Fibroblast of lung (primary cell): ENCODE measurements around the gene GSG1L. TPM values are rescaled to one million over a fixed set of nuclear protein-coding genes. Genes with fewer than 3 reads are reported as not detected.

ENCODE experiments used
- DNase-seq, 2 donors: peaks; one replicate each; pipeline versions ENCODE4 v3.0.0 to v3.0.0-alpha.2; 2010; ENCODE audit warnings: low read depth in 2 of 2
- H2AFZ ChIP-seq: 2 replicates; pipeline ENCODE4 v1.5.1; 2012; ENCODE audit warnings: low read length, control low read depth, inconsistent platforms
- H3K27ac ChIP-seq: 2 replicates; pipeline ENCODE4 v1.5.1; 2011; ENCODE audit warnings: low read length, control low read depth; ENCODE audit not compliant: insufficient read depth
- H3K27me3 ChIP-seq: 2 replicates; pipeline ENCODE4 v1.5.1; 2011; ENCODE audit warnings: mild to moderate bottlenecking, low read length; ENCODE audit not compliant: control insufficient read depth, insufficient read depth
- H3K36me3 ChIP-seq: 2 replicates; pipeline ENCODE4 v1.5.1; 2011; ENCODE audit warnings: low read length; ENCODE audit not compliant: control insufficient read depth, insufficient read depth
- H3K4me1 ChIP-seq: 2 replicates; pipeline ENCODE4 v1.5.1; 2011; ENCODE audit warnings: low read length; ENCODE audit not compliant: control insufficient read depth, insufficient read depth; ENCODE audit errors: extremely low read depth
- H3K4me2 ChIP-seq: 2 replicates; pipeline ENCODE4 v1.5.1; 2011; ENCODE audit warnings: low read length, control low read depth; ENCODE audit not compliant: insufficient read depth; ENCODE audit errors: extremely low read depth
- H3K4me3 ChIP-seq, 4 experiments: fragments of 200-600 bp in 1 of 4; sonication (generic) in 1 of 4; replicated peaks in 1 of 4; 2 replicates each; pipeline ENCODE4 v1.5.1; 2011 to 2016; ENCODE audit warnings: low read length in 4 of 4, low read depth in 3 of 4, mild to moderate bottlenecking in 3 of 4, control low read depth in 2 of 4, inconsistent platforms in 1 of 4, mixed read lengths in 1 of 4; ENCODE audit not compliant: insufficient read depth in 1 of 4; ENCODE audit errors: control extremely low read depth in 1 of 4
- H3K79me2 ChIP-seq: 2 replicates; pipeline ENCODE4 v1.5.1; 2012; ENCODE audit warnings: mild to moderate bottlenecking, low read length, inconsistent platforms; ENCODE audit not compliant: control insufficient read depth, insufficient read depth
- H3K9ac ChIP-seq: 2 replicates; pipeline ENCODE4 v1.5.1; 2011; ENCODE audit warnings: mild to moderate bottlenecking, low read length, control low read depth; ENCODE audit not compliant: insufficient read depth
- H3K9me3 ChIP-seq: 2 replicates; pipeline ENCODE4 v1.5.1; 2012; ENCODE audit warnings: low read depth, low read length; ENCODE audit not compliant: control insufficient read depth, insufficient read depth
- H4K20me1 ChIP-seq: 2 replicates; pipeline ENCODE4 v1.5.1; 2011; ENCODE audit warnings: low read length; ENCODE audit not compliant: control insufficient read depth, insufficient read depth; ENCODE audit errors: extremely low read depth
- EZH2 ChIP-seq: IDR thresholded peaks from 2 replicates; pipeline ENCODE4 v1.5.1; 2012; ENCODE audit warnings: low read length, control low read depth, mild to moderate bottlenecking; ENCODE audit errors: missing control alignments
- polyA plus RNA-seq, 2 donors: library from polyadenylated mRNA; depleted of rRNA in 1 of 2; stranded (reverse) in 1 of 2; unstranded in 1 of 2; fragments of >200 nt; gene quantifications; 2 replicates each; pipeline ENCODE4 v1.2.1, GENCODE V29; 2011 to 2012; ENCODE audit warnings: missing spikeins in 1 of 2
- total RNA-seq: library from RNA; depleted of rRNA; stranded (reverse); fragments of >200 nt; gene quantifications from 2 replicates; pipeline ENCODE4 v1.2.1, GENCODE V29; 2014
- TF ChIP-seq, protein P1 (sequence below), 2 donors: IDR thresholded peaks in 1 of 2; conservative IDR thresholded peaks in 1 of 2; 1 replicate in 1 of 2; 2 replicates in 1 of 2; pipeline ENCODE4 v1.5.1; 2011 to 2012; ENCODE audit warnings: low read length in 2 of 2, control low read depth in 1 of 2, inconsistent platforms in 1 of 2, low read depth in 1 of 2, mild to moderate bottlenecking in 1 of 2

The GSG1L gene
- total and polyA plus RNA-seq, 2 donors (not counting 1 experiment from before 2014, with no cell fraction given) = not detected

DNA sequence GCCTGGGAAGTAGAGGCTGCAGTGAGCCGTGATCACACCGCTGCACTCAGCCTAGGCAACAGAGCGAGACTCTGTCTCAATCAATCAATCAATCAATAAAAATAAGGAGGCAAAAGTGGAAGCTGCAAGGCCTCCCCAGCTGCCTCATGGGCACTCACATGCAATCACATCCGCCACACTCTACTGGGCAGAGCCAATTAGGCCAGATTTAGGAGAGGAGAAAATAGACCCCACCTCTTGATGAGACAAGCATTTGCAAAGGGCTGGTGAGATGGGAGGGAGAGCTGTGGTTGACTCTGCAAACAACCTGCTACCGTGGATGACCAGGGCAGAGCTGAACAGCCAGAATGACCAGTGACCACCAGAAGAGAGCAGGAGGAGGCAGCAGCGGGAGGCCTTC, 14.7 kb upstream of the GSG1L start:
- Histone ChIP-seq H3K4me2 (no peak overlapping the region), H3K9ac (no peak overlapping the region), H4K20me1 (no peaks in the 10 kb centered on the region), H3K36me3 (no peaks in the 10 kb centered on the region), H3K4me1 (no peaks in the 10 kb centered on the region), H3K27ac (no peak overlapping the region), H3K4me3 (no peak overlapping the region), H3K79me2 (no peaks in the 10 kb centered on the region), H2AFZ (no peak overlapping the region), H3K27me3 (no peaks in the 10 kb centered on the region), H3K9me3 (no peaks in the 10 kb centered on the region)
- TF ChIP-seq, protein P1, sequence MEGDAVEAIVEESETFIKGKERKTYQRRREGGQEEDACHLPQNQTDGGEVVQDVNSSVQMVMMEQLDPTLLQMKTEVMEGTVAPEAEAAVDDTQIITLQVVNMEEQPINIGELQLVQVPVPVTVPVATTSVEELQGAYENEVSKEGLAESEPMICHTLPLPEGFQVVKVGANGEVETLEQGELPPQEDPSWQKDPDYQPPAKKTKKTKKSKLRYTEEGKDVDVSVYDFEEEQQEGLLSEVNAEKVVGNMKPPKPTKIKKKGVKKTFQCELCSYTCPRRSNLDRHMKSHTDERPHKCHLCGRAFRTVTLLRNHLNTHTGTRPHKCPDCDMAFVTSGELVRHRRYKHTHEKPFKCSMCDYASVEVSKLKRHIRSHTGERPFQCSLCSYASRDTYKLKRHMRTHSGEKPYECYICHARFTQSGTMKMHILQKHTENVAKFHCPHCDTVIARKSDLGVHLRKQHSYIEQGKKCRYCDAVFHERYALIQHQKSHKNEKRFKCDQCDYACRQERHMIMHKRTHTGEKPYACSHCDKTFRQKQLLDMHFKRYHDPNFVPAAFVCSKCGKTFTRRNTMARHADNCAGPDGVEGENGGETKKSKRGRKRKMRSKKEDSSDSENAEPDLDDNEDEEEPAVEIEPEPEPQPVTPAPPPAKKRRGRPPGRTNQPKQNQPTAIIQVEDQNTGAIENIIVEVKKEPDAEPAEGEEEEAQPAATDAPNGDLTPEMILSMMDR (conservative IDR thresholded peaks at IDR 0.05 in 1 of 2, IDR thresholded peaks at IDR 0.05 in 1 of 2; ENCODE audit: low read depth in 1 of 2, low read length in 2 of 2) = no peak
- no peak for TF ChIP-seq EZH2
- DNase-seq = no peak

DNA sequence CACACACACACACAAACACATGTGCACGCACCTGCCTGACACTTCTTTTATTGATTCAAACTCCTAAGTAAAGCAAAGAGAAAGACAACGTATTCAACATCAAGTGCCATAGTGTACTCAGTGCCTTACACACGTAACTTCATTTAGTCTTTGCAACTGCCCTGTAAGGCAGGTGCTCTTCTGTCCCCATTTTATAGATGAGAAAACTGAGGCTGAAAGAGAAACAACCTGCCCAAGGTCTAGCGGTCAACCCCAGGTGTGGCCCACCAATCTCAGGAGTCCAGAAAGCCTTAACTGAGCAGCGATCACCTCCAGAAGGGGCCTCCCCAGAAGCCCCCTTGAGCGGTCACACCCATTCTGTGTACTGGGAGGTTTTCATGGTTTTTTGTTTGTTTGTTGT, 10.3 kb upstream of the GSG1L start:
- no peak overlapping the region for H3K27ac ChIP-seq
- no peaks in the 10 kb centered on the region for H3K4me1 ChIP-seq
- H3K9ac ChIP-seq = no peak overlapping the region
- TF ChIP-seq EZH2 = no peak
- TF ChIP-seq, protein P1 (conservative IDR thresholded peaks at IDR 0.05 in 1 of 2, IDR thresholded peaks at IDR 0.05 in 1 of 2; ENCODE audit: low read depth in 1 of 2, low read length in 2 of 2) = no peak
- H3K4me3 ChIP-seq = no peak overlapping the region
- no peak for DNase-seq
- H3K27me3 ChIP-seq = peaks cover 4% of the 10 kb centered on the region
- H3K9me3 ChIP-seq = no peaks in the 10 kb centered on the region
- no peaks in the 10 kb centered on the region for H3K79me2 ChIP-seq
- H3K4me2 ChIP-seq = no peak overlapping the region
- no peaks in the 10 kb centered on the region for H3K36me3 ChIP-seq
- no peak overlapping the region for H2AFZ ChIP-seq
- no peaks in the 10 kb centered on the region for H4K20me1 ChIP-seq

DNA sequence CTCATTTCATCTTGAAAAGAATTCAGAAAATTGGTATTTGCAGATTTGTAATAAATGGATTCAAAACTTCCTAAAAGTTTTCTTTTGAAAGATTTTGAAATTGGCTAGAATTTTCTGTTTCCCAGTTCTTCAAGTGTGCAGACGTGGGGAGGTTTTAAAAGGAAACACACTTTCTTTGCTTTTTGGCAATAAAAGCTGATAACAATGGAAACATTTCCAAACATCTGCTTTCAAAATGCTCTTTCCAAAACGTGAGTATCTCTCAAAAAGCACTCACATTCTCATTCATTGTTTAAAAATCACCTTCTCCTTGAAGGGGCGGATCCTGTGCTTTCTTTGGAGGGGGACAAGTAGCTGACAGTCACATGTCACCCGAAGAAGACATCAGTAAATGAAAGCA, 8.6 kb upstream of the GSG1L start:
- Histone ChIP-seq H3K4me1 (peaks cover 3% of the 10 kb centered on the region), H3K4me2 (no peak overlapping the region), H2AFZ (no peak overlapping the region), H3K79me2 (no peaks in the 10 kb centered on the region), H3K9ac (no peak overlapping the region), H3K9me3 (no peaks in the 10 kb centered on the region), H3K4me3 (no peak overlapping the region), H3K27ac (no peak overlapping the region), H3K36me3 (no peaks in the 10 kb centered on the region), H3K27me3 (peaks cover 4% of the 10 kb centered on the region), H4K20me1 (no peaks in the 10 kb centered on the region)
- TF ChIP-seq EZH2 = no peak
- TF ChIP-seq, protein P1 (conservative IDR thresholded peaks at IDR 0.05 in 1 of 2, IDR thresholded peaks at IDR 0.05 in 1 of 2; ENCODE audit: low read depth in 1 of 2, low read length in 2 of 2) = no peak
- no peak for DNase-seq
